OCI-LY3 (cell line): ENCODE measurements around the gene RBM10.

Experiments
- H2AFZ ChIP-seq: fragments of 200-600, 300-600 bp; shearing (Covaris generic); 2 replicates; pipeline ENCODE4 v1.6.0; 2014; ENCODE audit warnings: antibody characterized with exemption, low read depth, low read length
- H3K27ac ChIP-seq: fragments of 200-600, 300-600 bp; sonication (generic); 2 replicates; pipeline ENCODE4 v1.5.1; 2014; ENCODE audit warnings: mild to moderate bottlenecking, low read length, moderate library complexity, mixed read lengths
- H3K27me3 ChIP-seq: fragments of 200-600, 300-600 bp; sonication (generic); 2 replicates; pipeline ENCODE4 v1.6.1; 2014; ENCODE audit warnings: low read depth, low read length, mixed read lengths
- H3K36me3 ChIP-seq: fragments of 200-600, 300-600 bp; sonication (generic); replicated peaks from 2 replicates; pipeline ENCODE3; 2014; ENCODE audit warnings: low read depth, low read length, mixed read lengths
- H3K4me1 ChIP-seq: fragments of 300-600, 200-600 bp; sonication (generic); 2 replicates; pipeline ENCODE4 v1.6.1; 2014; ENCODE audit warnings: low read length, mixed read lengths
- H3K4me2 ChIP-seq: fragments of 200-600, 300-600 bp; sonication (generic); 2 replicates; pipeline ENCODE4 v1.6.1; 2014; ENCODE audit warnings: low read length, mixed read lengths
- H3K4me3 ChIP-seq: fragments of 300-600, 200-600 bp; sonication (generic); 2 replicates; pipeline ENCODE4 v1.5.1; 2014; ENCODE audit warnings: antibody characterized with exemption, mild to moderate bottlenecking, low read length, moderate library complexity
- H3K79me2 ChIP-seq: fragments of 300-600, 200-600 bp; shearing (Covaris generic); 2 replicates; pipeline ENCODE4 v1.6.1; 2014; ENCODE audit warnings: mild to moderate bottlenecking, low read length, mixed read lengths
- H3K9ac ChIP-seq: fragments of 300-600, 200-600 bp; shearing (Covaris generic); 2 replicates; pipeline ENCODE4 v1.6.0; 2014; ENCODE audit warnings: mild to moderate bottlenecking, low read length, moderate library complexity
- H3K9me3 ChIP-seq: fragments of 200-600, 300-600 bp; shearing (Covaris generic); 2 replicates; pipeline ENCODE4 v1.6.1; 2014; ENCODE audit warnings: low read length, mixed read lengths; ENCODE audit not compliant: insufficient read depth
- H4K20me1 ChIP-seq: fragments of 200-600, 300-600 bp; sonication (generic); 2 replicates; pipeline ENCODE4 v1.6.1; 2016; ENCODE audit warnings: low read length, mixed read lengths; ENCODE audit not compliant: insufficient read depth
- CTCF ChIP-seq: fragments of 200-600, 300-600 bp; sonication (generic); IDR thresholded peaks from 2 replicates; pipeline ENCODE4 v1.5.1; 2014; ENCODE audit warnings: antibody characterized with exemption, low read length, low read depth
- EZH2phosphoT487 ChIP-seq: fragments of 200-600 bp; shearing (Covaris generic); IDR thresholded peaks from 2 replicates; pipeline ENCODE4 v1.6.1; 2018; ENCODE audit warnings: antibody characterized with exemption, mixed run types, low read depth

RBM10 gene

GRCh38 chrX:47218920-47219815 is 74.1 kb downstream of the RBM10 start:
- Histone ChIP-seq H3K4me2 (peak overlapping the region; percentile 90), H3K27ac (peak overlapping the region; percentile 87), H3K9me3 (no peaks in the 10 kb centered on the region), H3K79me2 (peaks cover 41% of the 10 kb centered on the region), H3K4me1 (peaks cover 19% of the 10 kb centered on the region), H4K20me1 (peaks cover 37% of the 10 kb centered on the region), H3K9ac (peak overlapping the region; percentile 91), H3K4me3 (peak overlapping the region; percentile 90), H3K27me3 (no peaks in the 10 kb centered on the region), H3K36me3 (peaks cover 11% of the 10 kb centered on the region), H2AFZ (no peak overlapping the region)
- no peak for TF ChIP-seq EZH2phosphoT487
- no peak for TF ChIP-seq CTCF

- H3K9me3 ChIP-seq = no peaks in the 10 kb centered on the region
- no peak overlapping the region for H3K4me2 ChIP-seq
- H3K27me3 ChIP-seq = no peaks in the 10 kb centered on the region
- no peak overlapping the region for H2AFZ ChIP-seq
- TF ChIP-seq EZH2phosphoT487 (no peak), CTCF (no peak)
- no peak overlapping the region for H3K4me3 ChIP-seq
- H4K20me1 ChIP-seq = peaks cover 31% of the 10 kb centered on the region
- peaks cover 41% of the 10 kb centered on the region for H3K79me2 ChIP-seq
- H3K9ac ChIP-seq = no peak overlapping the region
- H3K27ac ChIP-seq = no peak overlapping the region
- peaks cover 17% of the 10 kb centered on the region for H3K36me3 ChIP-seq
- H3K4me1 ChIP-seq = peaks cover 17% of the 10 kb centered on the region
These were observed 76.7 kb downstream of the RBM10 start for GRCh38 chrX:47221756-47222155.

- no peaks in the 10 kb centered on the region for H3K9me3 ChIP-seq
- no peak overlapping the region for H3K27ac ChIP-seq
- H3K4me3 ChIP-seq = no peak overlapping the region
- no peak overlapping the region for H3K9ac ChIP-seq
- peaks cover 10% of the 10 kb centered on the region for H3K4me1 ChIP-seq
- H3K36me3 ChIP-seq = peaks cover 23% of the 10 kb centered on the region
- no peak overlapping the region for H2AFZ ChIP-seq
- peaks cover 31% of the 10 kb centered on the region for H4K20me1 ChIP-seq
- no peak for TF ChIP-seq CTCF
- no peak for TF ChIP-seq EZH2phosphoT487
- no peak overlapping the region for H3K4me2 ChIP-seq
- peaks cover 41% of the 10 kb centered on the region for H3K79me2 ChIP-seq
- H3K27me3 ChIP-seq = no peaks in the 10 kb centered on the region
These were observed 77.8 kb downstream of the RBM10 start for GRCh38 chrX:47222751-47223350.

GRCh38 chrX:47223476-47224250 is 78.6 kb downstream of the RBM10 start:
- H2AFZ ChIP-seq = no peak overlapping the region
- peaks cover 31% of the 10 kb centered on the region for H4K20me1 ChIP-seq
- H3K4me3 ChIP-seq = no peak overlapping the region
- peaks cover 10% of the 10 kb centered on the region for H3K4me1 ChIP-seq
- no peaks in the 10 kb centered on the region for H3K9me3 ChIP-seq
- H3K79me2 ChIP-seq = peaks cover 37% of the 10 kb centered on the region
- H3K27me3 ChIP-seq = no peaks in the 10 kb centered on the region
- TF ChIP-seq EZH2phosphoT487 (no peak), CTCF (no peak)
- H3K4me2 ChIP-seq = no peak overlapping the region
- no peak overlapping the region for H3K27ac ChIP-seq
- H3K9ac ChIP-seq = no peak overlapping the region
- H3K36me3 ChIP-seq = peaks cover 23% of the 10 kb centered on the region
